Neural crest cell (in vitro differentiated cells): ENCODE results near the gene PRKG1. TPM values are rescaled to one million over a fixed set of nuclear protein-coding genes. Genes with fewer than 3 reads are reported as not detected.

Experiments
- DNase-seq: peaks from one replicate; pipeline ENCODE4 v3.0.0; 2021; ENCODE audit warnings: low read depth, mixed read lengths, low spot score
- H3K27ac Mint-ChIP-seq: one replicate; pipeline ENCODE4 v1.8.0; 2021; ENCODE audit warnings: mild to moderate bottlenecking, mixed read lengths; ENCODE audit not compliant: unreplicated experiment
- H3K27me3 Mint-ChIP-seq: 2 replicates; pipeline ENCODE4 v1.8.0; 2021; ENCODE audit warnings: low read depth, mild to moderate bottlenecking, mixed read lengths
- H3K36me3 Mint-ChIP-seq: 2 replicates; pipeline ENCODE4 v1.8.0; 2021; ENCODE audit warnings: low read depth, mild to moderate bottlenecking, mixed read lengths
- H3K4me1 Mint-ChIP-seq: 2 replicates; pipeline ENCODE4 v1.8.0; 2021; ENCODE audit warnings: mixed read lengths
- H3K4me3 Mint-ChIP-seq: one replicate; pipeline ENCODE4 v1.8.0; 2021; ENCODE audit warnings: mild to moderate bottlenecking, mixed read lengths
- H3K9me3 Mint-ChIP-seq: 2 replicates; pipeline ENCODE4 v1.8.0; 2021; ENCODE audit warnings: mixed read lengths
- CTCF ChIP-seq: fragments of 200-600 bp; sonication (generic); conservative IDR thresholded peaks from 2 replicates; pipeline ENCODE4 v1.5.0; 2021; ENCODE audit warnings: antibody characterized with exemption, mild to moderate bottlenecking
- total RNA-seq: library from RNA; stranded (reverse); gene quantifications from 2 replicates; pipeline ENCODE4 v1.2.1, GENCODE V29; 2021

PRKG1 gene
- total RNA-seq, 1 donor from 2014 or later: 4.4 TPM

GRCh38 chr10:51072210-51072609, 2.1 kb upstream of the PRKG1 start:
- peaks cover 15% of the 10 kb centered on the region for H3K4me1 Mint-ChIP-seq
- no peak overlapping the region for H3K27ac Mint-ChIP-seq
- no peaks in the 10 kb centered on the region for H3K9me3 Mint-ChIP-seq
- no peak for TF ChIP-seq CTCF
- H3K27me3 Mint-ChIP-seq: peaks cover 51% of the 10 kb centered on the region
- no peaks in the 10 kb centered on the region for H3K36me3 Mint-ChIP-seq
- no peak for DNase-seq
- peak overlapping the region; percentile 32 for H3K4me3 Mint-ChIP-seq

- Mint-ChIP-seq H3K4me1 (peaks cover 15% of the 10 kb centered on the region), H3K27ac (no peak overlapping the region), H3K4me3 (peak overlapping the region; percentile 93), H3K27me3 (peaks cover 51% of the 10 kb centered on the region), H3K36me3 (no peaks in the 10 kb centered on the region), H3K9me3 (no peaks in the 10 kb centered on the region)
- no peak for TF ChIP-seq CTCF
- no peak for DNase-seq
Observed at GRCh38 chr10:51072921-51073434, 1.3 kb upstream of the PRKG1 start.

GRCh38 chr10:51073453-51074237, 642 bp upstream of the PRKG1 start:
- H3K9me3 Mint-ChIP-seq: no peaks in the 10 kb centered on the region
- H3K27ac Mint-ChIP-seq: no peak overlapping the region
- H3K4me1 Mint-ChIP-seq: peaks cover 15% of the 10 kb centered on the region
- no peaks in the 10 kb centered on the region for H3K36me3 Mint-ChIP-seq
- TF ChIP-seq CTCF: no peak
- peaks cover 51% of the 10 kb centered on the region for H3K27me3 Mint-ChIP-seq
- peak overlapping the region; percentile 93 for H3K4me3 Mint-ChIP-seq
- DNase-seq: peak; percentile 13

- H3K9me3 Mint-ChIP-seq: no peaks in the 10 kb centered on the region
- H3K4me3 Mint-ChIP-seq: peak overlapping the region; percentile 93
- peaks cover 51% of the 10 kb centered on the region for H3K27me3 Mint-ChIP-seq
- DNase-seq: no peak
- peaks cover 15% of the 10 kb centered on the region for H3K4me1 Mint-ChIP-seq
- no peak for TF ChIP-seq CTCF
- no peaks in the 10 kb centered on the region for H3K36me3 Mint-ChIP-seq
- H3K27ac Mint-ChIP-seq: no peak overlapping the region
Observed at GRCh38 chr10:51075043-51075872, 971 bp downstream of the PRKG1 start.

GRCh38 chr10:51075873-51076229, 1.6 kb downstream of the PRKG1 start:
- no peak overlapping the region for H3K27ac Mint-ChIP-seq
- H3K4me1 Mint-ChIP-seq: peaks cover 15% of the 10 kb centered on the region
- no peak for TF ChIP-seq CTCF
- H3K36me3 Mint-ChIP-seq: no peaks in the 10 kb centered on the region
- H3K9me3 Mint-ChIP-seq: no peaks in the 10 kb centered on the region
- no peak for DNase-seq
- H3K4me3 Mint-ChIP-seq: peak overlapping the region; percentile 93
- peaks cover 46% of the 10 kb centered on the region for H3K27me3 Mint-ChIP-seq
